Mammary epithelial cell (primary cell): ENCODE results near the gene RSPH9.

Source experiments
- EZH2 ChIP-seq: IDR thresholded peaks from 2 replicates; pipeline ENCODE4 v1.6.1; 2012; ENCODE audit warnings: low read length, inconsistent platforms, borderline replicate concordance
- TF ChIP-seq, protein P1 (sequence below), 2 donors: IDR thresholded peaks in 1 of 2; conservative IDR thresholded peaks in 1 of 2; 2 replicates each; pipeline ENCODE4 v1.5.1; 2011 to 2012; ENCODE audit warnings: inconsistent platforms in 2 of 2, low read length in 2 of 2, mild to moderate bottlenecking in 2 of 2, control low read depth in 1 of 2, low read depth in 1 of 2; ENCODE audit not compliant: insufficient read depth in 1 of 2; ENCODE audit errors: extremely low read depth in 1 of 2

DNA sequence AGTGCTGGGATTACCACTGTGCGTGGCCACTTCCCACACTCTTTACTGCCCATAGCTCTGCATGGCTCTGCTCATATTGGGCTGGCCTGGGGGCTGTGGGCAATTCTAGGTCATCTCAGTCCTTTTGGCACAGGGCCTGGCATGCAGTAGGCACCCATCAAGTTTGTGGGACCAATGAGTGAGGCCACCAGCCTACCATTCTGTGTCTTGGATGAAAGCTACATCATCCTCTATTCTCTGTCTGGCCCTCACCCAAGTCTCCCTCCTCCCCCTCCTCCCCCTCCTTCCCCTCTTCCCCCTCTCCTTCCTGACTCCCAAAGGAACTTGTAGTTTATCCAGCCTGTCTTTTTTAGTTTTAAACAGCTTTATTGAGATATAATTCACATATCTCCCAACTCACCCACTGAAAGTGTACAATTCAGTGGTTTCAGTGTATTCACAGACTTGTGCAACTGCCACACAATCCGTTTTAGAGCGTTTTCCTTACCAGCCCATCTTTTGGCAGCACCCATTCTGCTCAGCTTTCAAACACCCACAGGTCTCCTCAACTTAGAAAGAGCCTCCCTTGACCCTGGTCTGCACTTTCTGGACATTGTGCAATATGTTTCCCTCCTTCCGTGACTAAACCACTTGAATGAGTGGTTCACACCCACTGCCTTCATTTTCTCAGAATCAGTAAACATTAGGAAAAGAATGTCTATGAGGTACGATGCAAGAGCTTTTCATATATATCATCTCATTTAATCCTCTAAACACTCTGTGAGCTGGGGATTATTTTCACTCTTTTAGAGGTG is 64.2 kb downstream of the RSPH9 start:
- TF ChIP-seq, protein P1, sequence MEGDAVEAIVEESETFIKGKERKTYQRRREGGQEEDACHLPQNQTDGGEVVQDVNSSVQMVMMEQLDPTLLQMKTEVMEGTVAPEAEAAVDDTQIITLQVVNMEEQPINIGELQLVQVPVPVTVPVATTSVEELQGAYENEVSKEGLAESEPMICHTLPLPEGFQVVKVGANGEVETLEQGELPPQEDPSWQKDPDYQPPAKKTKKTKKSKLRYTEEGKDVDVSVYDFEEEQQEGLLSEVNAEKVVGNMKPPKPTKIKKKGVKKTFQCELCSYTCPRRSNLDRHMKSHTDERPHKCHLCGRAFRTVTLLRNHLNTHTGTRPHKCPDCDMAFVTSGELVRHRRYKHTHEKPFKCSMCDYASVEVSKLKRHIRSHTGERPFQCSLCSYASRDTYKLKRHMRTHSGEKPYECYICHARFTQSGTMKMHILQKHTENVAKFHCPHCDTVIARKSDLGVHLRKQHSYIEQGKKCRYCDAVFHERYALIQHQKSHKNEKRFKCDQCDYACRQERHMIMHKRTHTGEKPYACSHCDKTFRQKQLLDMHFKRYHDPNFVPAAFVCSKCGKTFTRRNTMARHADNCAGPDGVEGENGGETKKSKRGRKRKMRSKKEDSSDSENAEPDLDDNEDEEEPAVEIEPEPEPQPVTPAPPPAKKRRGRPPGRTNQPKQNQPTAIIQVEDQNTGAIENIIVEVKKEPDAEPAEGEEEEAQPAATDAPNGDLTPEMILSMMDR (conservative IDR thresholded peaks at IDR 0.05 in 1 of 2, IDR thresholded peaks at IDR 0.05 in 1 of 2; ENCODE audit: extremely low read depth in 1 of 2, insufficient read depth in 1 of 2, low read depth in 1 of 2, low read length in 2 of 2) = no peak
- TF ChIP-seq EZH2 = no peak
